ENCODE results near the gene MCTP1. TPM values are rescaled to one million over a fixed set of nuclear protein-coding genes. Genes with fewer than 3 reads are reported as not detected.

MCTP1 gene
- total and polyA plus RNA-seq, 10 of the 15 experiments (the other 5 are each of a cell fraction or from before 2014, with no cell fraction given): 12.6 to 45.9 (median 18.8) TPM

DNA sequence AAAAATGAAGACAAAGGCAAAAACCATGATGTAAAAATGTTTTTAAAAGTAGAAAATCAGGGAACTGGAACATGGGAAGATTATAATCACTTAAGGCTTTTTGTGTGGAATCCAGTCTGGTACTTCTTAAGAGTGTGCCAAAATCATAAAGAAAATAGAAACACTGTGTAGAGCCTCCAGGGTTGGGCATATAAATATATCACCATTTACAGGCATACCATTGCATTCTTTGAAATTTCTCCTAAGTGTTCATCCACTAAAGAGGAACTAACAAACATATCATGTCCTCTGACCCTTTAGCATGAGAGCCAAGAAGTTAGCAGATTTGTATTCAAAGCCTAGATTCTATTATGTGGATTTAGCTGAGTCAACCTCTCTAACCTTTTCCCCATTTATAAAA is 573.1 kb downstream of the MCTP1 start (continued):
- TF ChIP-seq, protein P1, sequence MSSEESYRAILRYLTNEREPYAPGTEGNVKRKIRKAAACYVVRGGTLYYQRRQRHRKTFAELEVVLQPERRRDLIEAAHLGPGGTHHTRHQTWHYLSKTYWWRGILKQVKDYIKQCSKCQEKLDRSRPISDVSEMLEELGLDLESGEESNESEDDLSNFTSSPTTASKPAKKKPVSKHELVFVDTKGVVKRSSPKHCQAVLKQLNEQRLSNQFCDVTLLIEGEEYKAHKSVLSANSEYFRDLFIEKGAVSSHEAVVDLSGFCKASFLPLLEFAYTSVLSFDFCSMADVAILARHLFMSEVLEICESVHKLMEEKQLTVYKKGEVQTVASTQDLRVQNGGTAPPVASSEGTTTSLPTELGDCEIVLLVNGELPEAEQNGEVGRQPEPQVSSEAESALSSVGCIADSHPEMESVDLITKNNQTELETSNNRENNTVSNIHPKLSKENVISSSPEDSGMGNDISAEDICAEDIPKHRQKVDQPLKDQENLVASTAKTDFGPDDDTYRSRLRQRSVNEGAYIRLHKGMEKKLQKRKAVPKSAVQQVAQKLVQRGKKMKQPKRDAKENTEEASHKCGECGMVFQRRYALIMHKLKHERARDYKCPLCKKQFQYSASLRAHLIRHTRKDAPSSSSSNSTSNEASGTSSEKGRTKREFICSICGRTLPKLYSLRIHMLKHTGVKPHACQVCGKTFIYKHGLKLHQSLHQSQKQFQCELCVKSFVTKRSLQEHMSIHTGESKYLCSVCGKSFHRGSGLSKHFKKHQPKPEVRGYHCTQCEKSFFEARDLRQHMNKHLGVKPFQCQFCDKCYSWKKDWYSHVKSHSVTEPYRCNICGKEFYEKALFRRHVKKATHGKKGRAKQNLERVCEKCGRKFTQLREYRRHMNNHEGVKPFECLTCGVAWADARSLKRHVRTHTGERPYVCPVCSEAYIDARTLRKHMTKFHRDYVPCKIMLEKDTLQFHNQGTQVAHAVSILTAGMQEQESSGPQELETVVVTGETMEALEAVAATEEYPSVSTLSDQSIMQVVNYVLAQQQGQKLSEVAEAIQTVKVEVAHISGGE (CRISPR knock-in tag; IDR thresholded peaks at IDR 0.05): no peak
- TF ChIP-seq ZZZ3 (IDR thresholded peaks at IDR 0.05; ENCODE audit: control insufficient read depth, insufficient read length, low read depth): no peak
- TF ChIP-seq, protein P2, sequence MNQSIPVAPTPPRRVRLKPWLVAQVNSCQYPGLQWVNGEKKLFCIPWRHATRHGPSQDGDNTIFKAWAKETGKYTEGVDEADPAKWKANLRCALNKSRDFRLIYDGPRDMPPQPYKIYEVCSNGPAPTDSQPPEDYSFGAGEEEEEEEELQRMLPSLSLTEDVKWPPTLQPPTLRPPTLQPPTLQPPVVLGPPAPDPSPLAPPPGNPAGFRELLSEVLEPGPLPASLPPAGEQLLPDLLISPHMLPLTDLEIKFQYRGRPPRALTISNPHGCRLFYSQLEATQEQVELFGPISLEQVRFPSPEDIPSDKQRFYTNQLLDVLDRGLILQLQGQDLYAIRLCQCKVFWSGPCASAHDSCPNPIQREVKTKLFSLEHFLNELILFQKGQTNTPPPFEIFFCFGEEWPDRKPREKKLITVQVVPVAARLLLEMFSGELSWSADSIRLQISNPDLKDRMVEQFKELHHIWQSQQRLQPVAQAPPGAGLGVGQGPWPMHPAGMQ (IDR thresholded peaks at IDR 0.05; ENCODE audit: borderline replicate concordance): no peak
- TF ChIP-seq LARP7 (IDR thresholded peaks at IDR 0.05): no peak
- TF ChIP-seq SP1 (IDR thresholded peaks at IDR 0.05; ENCODE audit: low read depth, low read length): no peak
- TF ChIP-seq YY1 (IDR thresholded peaks at IDR 0.05; ENCODE audit: low read depth, low read length): no peak
- TF ChIP-seq RUNX3 (IDR thresholded peaks at IDR 0.05; ENCODE audit: low read length): no peak
- no peak for TF ChIP-seq ZNF24 (IDR thresholded peaks at IDR 0.05)
- TF ChIP-seq KDM1A (IDR thresholded peaks at IDR 0.05; ENCODE audit: borderline replicate concordance): no peak
- TF ChIP-seq, protein P3, sequence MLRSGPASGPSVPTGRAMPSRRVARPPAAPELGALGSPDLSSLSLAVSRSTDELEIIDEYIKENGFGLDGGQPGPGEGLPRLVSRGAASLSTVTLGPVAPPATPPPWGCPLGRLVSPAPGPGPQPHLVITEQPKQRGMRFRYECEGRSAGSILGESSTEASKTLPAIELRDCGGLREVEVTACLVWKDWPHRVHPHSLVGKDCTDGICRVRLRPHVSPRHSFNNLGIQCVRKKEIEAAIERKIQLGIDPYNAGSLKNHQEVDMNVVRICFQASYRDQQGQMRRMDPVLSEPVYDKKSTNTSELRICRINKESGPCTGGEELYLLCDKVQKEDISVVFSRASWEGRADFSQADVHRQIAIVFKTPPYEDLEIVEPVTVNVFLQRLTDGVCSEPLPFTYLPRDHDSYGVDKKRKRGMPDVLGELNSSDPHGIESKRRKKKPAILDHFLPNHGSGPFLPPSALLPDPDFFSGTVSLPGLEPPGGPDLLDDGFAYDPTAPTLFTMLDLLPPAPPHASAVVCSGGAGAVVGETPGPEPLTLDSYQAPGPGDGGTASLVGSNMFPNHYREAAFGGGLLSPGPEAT (IDR thresholded peaks at IDR 0.05; ENCODE audit: low read depth): no peak

Data from GM12878 (cell line).